ENCODE data around the gene ITPRID2. TPM values are rescaled to one million over a fixed set of nuclear protein-coding genes. Genes with fewer than 3 reads are reported as not detected.

Gene ITPRID2
- total and polyA plus RNA-seq, 10 of the 15 experiments (the other 5 are each of a cell fraction or from before 2014, with no cell fraction given), result 4.7 to 23.7 (median 13.1) TPM

- TF ChIP-seq USF1 (IDR thresholded peaks at IDR 0.05; ENCODE audit: borderline replicate concordance, extremely low read length, insufficient read depth, low read depth, low read length) (no peak), RAD51 (IDR thresholded peaks at IDR 0.05) (no peak), RBBP5 (conservative IDR thresholded peaks at IDR 0.05) (no peak), MYB (IDR thresholded peaks at IDR 0.05; ENCODE audit: borderline replicate concordance, low read depth, low read length) (no peak), CTCF (IDR thresholded peaks at IDR 0.05 in 2 of 3, conservative IDR thresholded peaks at IDR 0.05 in 1 of 3; ENCODE audit: control insufficient read depth in 2 of 3, extremely low read depth in 1 of 3, insufficient read depth in 1 of 3, low read depth in 3 of 3, low read length in 3 of 3) (no peak)
Observed at GRCh38 chr2:181954538-181954883, 63.0 kb downstream of the ITPRID2 start (continued).

- ChIA-PET SMC1A (ENCODE audit: uncharacterized antibody, unreplicated experiment) (interaction anchor here (1.3 to 2.0 kb wide), 2 partner anchors 213 to 217 kb away, joined by 4 to 16 read pairs; no protein-coding TSS in a partner anchor), POLR2A (no interaction called here), CTCF (interaction anchor here (0.7 to 3.0 kb wide), 22 partner anchors 14 to 1831 kb away, joined by 3 to 24 read pairs (median 4); no protein-coding TSS in a partner anchor), RAD21 (ENCODE audit: unreplicated experiment) (interaction anchor here (0.8 to 1.8 kb wide), 4 partner anchors 212 to 382 kb away, joined by 3 to 9 read pairs (median 3); no protein-coding TSS in a partner anchor)
- Histone ChIP-seq H2AFZ (ENCODE audit: control insufficient read depth, low read depth, low read length) (no peak overlapping the region), H3K9ac (ENCODE audit: control insufficient read depth, insufficient read depth, low read length) (no peak overlapping the region), H3K4me2 (ENCODE audit: control insufficient read depth, insufficient read depth) (no peak overlapping the region), H3K4me3 (no peak overlapping the region), H3K27me3 (replicated peaks in 1 of 2; ENCODE audit: control insufficient read depth in 2 of 2, insufficient read depth in 2 of 2, low read length in 1 of 2) (no peaks in the 10 kb centered on the region), H3K79me2 (ENCODE audit: control insufficient read depth, insufficient read depth, low read length) (no peaks in the 10 kb centered on the region), H3K27ac (ENCODE audit: control insufficient read depth, insufficient read depth) (no peak overlapping the region), H4K20me1 (ENCODE audit: control insufficient read depth, insufficient read depth) (no peaks in the 10 kb centered on the region), H3K4me1 (ENCODE audit: control insufficient read depth, insufficient read depth, low read length) (no peaks in the 10 kb centered on the region), H3K9me3 (replicated peaks; ENCODE audit: control insufficient read depth, insufficient read depth, low read length) (no peaks in the 10 kb centered on the region), H3K36me3 (ENCODE audit: control insufficient read depth in 2 of 2, insufficient read depth in 2 of 2, low read length in 1 of 2) (no peaks in the 10 kb centered on the region)
- no peak for TF ChIP-seq CUX1 (IDR thresholded peaks at IDR 0.05; ENCODE audit: insufficient replicate concordance, low read depth, low read length)
- no peak for TF ChIP-seq TAF1 (IDR thresholded peaks at IDR 0.05; ENCODE audit: borderline replicate concordance, low read depth, low read length)
- no peak for TF ChIP-seq ZNF384 (IDR thresholded peaks at IDR 0.05; ENCODE audit: borderline replicate concordance, low read depth, low read length)
- TF ChIP-seq CHD4 (IDR thresholded peaks at IDR 0.05), result no peak
- TF ChIP-seq IKZF2 (IDR thresholded peaks at IDR 0.05), result no peak
- TF ChIP-seq RBBP5 (conservative IDR thresholded peaks at IDR 0.05), result no peak
- no peak for TF ChIP-seq CBX5 (IDR thresholded peaks at IDR 0.05; ENCODE audit: low read depth)
- TF ChIP-seq NR2C1 (IDR thresholded peaks at IDR 0.05), result no peak
- no peak for TF ChIP-seq USF1 (IDR thresholded peaks at IDR 0.05; ENCODE audit: borderline replicate concordance, extremely low read length, insufficient read depth, low read depth, low read length)
- no peak for TF ChIP-seq NBN (IDR thresholded peaks at IDR 0.05)
- FAIRE-seq (no peak), ATAC-seq (no peak), DNase-seq (ENCODE audit: low read depth, low spot score) (no peak)
- in situ Hi-C loops (cut with MboI) (no loop called here), intact Hi-C loops (cut with micrococcal nuclease; ENCODE audit: unreplicated experiment) (no loop called here)
- BruUV-seq (replicated peaks), result no TSS peak
- WGBS (ENCODE audit: insufficient coverage, insufficient replicate concordance, low lambda C conversion rate, missing lambda C conversion rate), result 0% methylated on average over 1 of the region's 1 CpG
Observed at GRCh38 chr2:181955010-181955409, 63.5 kb downstream of the ITPRID2 start.
